Ovary (tissue), 3 donors: ENCODE data around the gene GADD45GIP1.

ENCODE experiments used
- CTCF ChIP-seq, 3 donors: fragments of 450-650 bp in 2 of 3; fragments of 200-600 bp in 1 of 3; IDR thresholded peaks; one replicate each; pipeline versions ENCODE4 v1.5.1 to v1.8.0; 2016 to 2022; ENCODE audit warnings: antibody characterized with exemption in 3 of 3, mild to moderate bottlenecking in 1 of 3
- EP300 ChIP-seq: sonication (generic); formaldehyde crosslinking; IDR thresholded peaks from one replicate; pipeline ENCODE4 v1.6.1; 2017; ENCODE audit warnings: antibody characterized with exemption
- POLR2A ChIP-seq: fragments of 450-650 bp; IDR thresholded peaks from one replicate; pipeline ENCODE4 v1.6.1; 2017; ENCODE audit warnings: antibody characterized with exemption, mild to moderate bottlenecking, moderate library complexity
- donor health status: DM: no; HTN: no; CAD: no.

- no peak for TF ChIP-seq EP300
- no peak for TF ChIP-seq CTCF (IDR thresholded peaks at IDR 0.05)
- no peak for TF ChIP-seq POLR2A
Measured at GRCh38 chr19:12940897-12941296, 16.1 kb downstream of the GADD45GIP1 start.
